ENCODE results near the gene PIGA. TPM values are rescaled to one million over a fixed set of nuclear protein-coding genes. Genes with fewer than 3 reads are reported as not detected.

The PIGA gene
- total and polyA plus RNA-seq, 10 of the 15 experiments (the other 5 are each of a cell fraction or from before 2014, with no cell fraction given): 4.9 to 24.1 (median 11.0) TPM

GRCh38 chrX:15384304-15384703 lies 49.0 kb upstream of the PIGA start, which contains the start of gene VEGFD:
Gene VEGFD (minus strand): TSS chrX:15384413. CDS start chrX:15383946, 467 bp downstream.
- SMC1A ChIA-PET (ENCODE audit: uncharacterized antibody, unreplicated experiment): interaction anchor here (0.6 to 1.9 kb wide), 5 partner anchors 62 to 594 kb away, joined by 3 to 8 read pairs (median 4); no protein-coding TSS in a partner anchor
- TF ChIP-seq MYC (IDR thresholded peaks at IDR 0.05; ENCODE audit: insufficient read depth, insufficient read length, insufficient replicate concordance, low read length, severe bottlenecking) (no peak), SREBF1 (IDR thresholded peaks at IDR 0.05; ENCODE audit: low read length) (no peak), MTA3 (IDR thresholded peaks at IDR 0.05; ENCODE audit: borderline replicate concordance, low read length) (no peak), POU2F2 (IDR thresholded peaks at IDR 0.05; ENCODE audit: borderline replicate concordance, low read depth, low read length) (no peak), MXI1 (IDR thresholded peaks at IDR 0.05; ENCODE audit: low read depth, low read length) (no peak), SUZ12 (IDR thresholded peaks at IDR 0.05; ENCODE audit: unreplicated experiment) (no peak), BCLAF1 (IDR thresholded peaks at IDR 0.05) (no peak), CHD1 (IDR thresholded peaks at IDR 0.05; ENCODE audit: low read depth, low read length) (no peak), SUPT20H (IDR thresholded peaks at IDR 0.05; ENCODE audit: borderline replicate concordance, control insufficient read depth, low read depth, low read length) (no peak)
- TF ChIP-seq, protein P1, sequence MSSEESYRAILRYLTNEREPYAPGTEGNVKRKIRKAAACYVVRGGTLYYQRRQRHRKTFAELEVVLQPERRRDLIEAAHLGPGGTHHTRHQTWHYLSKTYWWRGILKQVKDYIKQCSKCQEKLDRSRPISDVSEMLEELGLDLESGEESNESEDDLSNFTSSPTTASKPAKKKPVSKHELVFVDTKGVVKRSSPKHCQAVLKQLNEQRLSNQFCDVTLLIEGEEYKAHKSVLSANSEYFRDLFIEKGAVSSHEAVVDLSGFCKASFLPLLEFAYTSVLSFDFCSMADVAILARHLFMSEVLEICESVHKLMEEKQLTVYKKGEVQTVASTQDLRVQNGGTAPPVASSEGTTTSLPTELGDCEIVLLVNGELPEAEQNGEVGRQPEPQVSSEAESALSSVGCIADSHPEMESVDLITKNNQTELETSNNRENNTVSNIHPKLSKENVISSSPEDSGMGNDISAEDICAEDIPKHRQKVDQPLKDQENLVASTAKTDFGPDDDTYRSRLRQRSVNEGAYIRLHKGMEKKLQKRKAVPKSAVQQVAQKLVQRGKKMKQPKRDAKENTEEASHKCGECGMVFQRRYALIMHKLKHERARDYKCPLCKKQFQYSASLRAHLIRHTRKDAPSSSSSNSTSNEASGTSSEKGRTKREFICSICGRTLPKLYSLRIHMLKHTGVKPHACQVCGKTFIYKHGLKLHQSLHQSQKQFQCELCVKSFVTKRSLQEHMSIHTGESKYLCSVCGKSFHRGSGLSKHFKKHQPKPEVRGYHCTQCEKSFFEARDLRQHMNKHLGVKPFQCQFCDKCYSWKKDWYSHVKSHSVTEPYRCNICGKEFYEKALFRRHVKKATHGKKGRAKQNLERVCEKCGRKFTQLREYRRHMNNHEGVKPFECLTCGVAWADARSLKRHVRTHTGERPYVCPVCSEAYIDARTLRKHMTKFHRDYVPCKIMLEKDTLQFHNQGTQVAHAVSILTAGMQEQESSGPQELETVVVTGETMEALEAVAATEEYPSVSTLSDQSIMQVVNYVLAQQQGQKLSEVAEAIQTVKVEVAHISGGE (CRISPR knock-in tag; IDR thresholded peaks at IDR 0.05): no peak
- TF ChIP-seq, protein P2, sequence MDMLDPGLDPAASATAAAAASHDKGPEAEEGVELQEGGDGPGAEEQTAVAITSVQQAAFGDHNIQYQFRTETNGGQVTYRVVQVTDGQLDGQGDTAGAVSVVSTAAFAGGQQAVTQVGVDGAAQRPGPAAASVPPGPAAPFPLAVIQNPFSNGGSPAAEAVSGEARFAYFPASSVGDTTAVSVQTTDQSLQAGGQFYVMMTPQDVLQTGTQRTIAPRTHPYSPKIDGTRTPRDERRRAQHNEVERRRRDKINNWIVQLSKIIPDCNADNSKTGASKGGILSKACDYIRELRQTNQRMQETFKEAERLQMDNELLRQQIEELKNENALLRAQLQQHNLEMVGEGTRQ (IDR thresholded peaks at IDR 0.05; ENCODE audit: borderline replicate concordance, low read depth, low read length): no peak
- TF ChIP-seq, protein P3, sequence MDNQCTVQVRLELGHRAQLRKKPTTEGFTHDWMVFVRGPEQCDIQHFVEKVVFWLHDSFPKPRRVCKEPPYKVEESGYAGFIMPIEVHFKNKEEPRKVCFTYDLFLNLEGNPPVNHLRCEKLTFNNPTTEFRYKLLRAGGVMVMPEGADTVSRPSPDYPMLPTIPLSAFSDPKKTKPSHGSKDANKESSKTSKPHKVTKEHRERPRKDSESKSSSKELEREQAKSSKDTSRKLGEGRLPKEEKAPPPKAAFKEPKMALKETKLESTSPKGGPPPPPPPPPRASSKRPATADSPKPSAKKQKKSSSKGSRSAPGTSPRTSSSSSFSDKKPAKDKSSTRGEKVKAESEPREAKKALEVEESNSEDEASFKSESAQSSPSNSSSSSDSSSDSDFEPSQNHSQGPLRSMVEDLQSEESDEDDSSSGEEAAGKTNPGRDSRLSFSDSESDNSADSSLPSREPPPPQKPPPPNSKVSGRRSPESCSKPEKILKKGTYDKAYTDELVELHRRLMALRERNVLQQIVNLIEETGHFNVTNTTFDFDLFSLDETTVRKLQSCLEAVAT (IDR thresholded peaks at IDR 0.05): no peak

More at GRCh38 chrX:15384304-15384703, 49.0 kb upstream of the PIGA start, which contains the start of gene VEGFD:
- Histone ChIP-seq H3K79me2 (ENCODE audit: control insufficient read depth, insufficient read depth, low read length) (no peaks in the 10 kb centered on the region), H3K36me3 (ENCODE audit: control insufficient read depth in 2 of 2, insufficient read depth in 2 of 2, low read length in 1 of 2) (no peaks in the 10 kb centered on the region), H2AFZ (ENCODE audit: control insufficient read depth, low read depth, low read length) (no peak within 1 kb of the TSS), H3K27ac (ENCODE audit: control insufficient read depth, insufficient read depth) (no peak within 1 kb of the TSS), H3K4me1 (ENCODE audit: control insufficient read depth, insufficient read depth, low read length) (no peaks in the 10 kb centered on the region), H3K9ac (ENCODE audit: control insufficient read depth, insufficient read depth, low read length) (no peak within 1 kb of the TSS), H3K27me3 (replicated peaks in 1 of 2; ENCODE audit: control insufficient read depth in 2 of 2, insufficient read depth in 2 of 2, low read length in 1 of 2) (0 out of 4 replicates have a peak, but pooled peaks cover 0 to 2% of the 10 kb centered on the region in 2 experiments), H3K4me2 (ENCODE audit: control insufficient read depth, insufficient read depth) (no peak within 1 kb of the TSS), H3K4me3 (no peak within 1 kb of the TSS), H4K20me1 (ENCODE audit: control insufficient read depth, insufficient read depth) (no peaks in the 10 kb centered on the region), H3K9me3 (replicated peaks; ENCODE audit: control insufficient read depth, insufficient read depth, low read length) (no peaks in the 10 kb centered on the region)
- no peak for ATAC-seq
- in situ Hi-C loops (cut with MboI) (no loop called here), intact Hi-C loops (cut with micrococcal nuclease; ENCODE audit: unreplicated experiment) (no loop called here)
- no peak for DNase-seq (ENCODE audit: low read depth, low spot score)
- no peak for FAIRE-seq
- CTCF ChIA-PET: interaction anchor here (1.1 to 5.6 kb wide), 7 partner anchors 10 to 91 kb away, joined by 3 to 60 read pairs (median 5); no protein-coding TSS in a partner anchor
- 23% methylated on average over 2 of the region's 2 CpGs for WGBS (ENCODE audit: insufficient coverage, insufficient replicate concordance, low lambda C conversion rate, missing lambda C conversion rate)
- POLR2A ChIA-PET: interaction anchor here (0.8 kb wide), 1 partner anchor 46 kb away, joined by 3 read pairs; no protein-coding TSS in a partner anchor
- RAD21 ChIA-PET (ENCODE audit: unreplicated experiment): interaction anchor here (2.1 kb wide), 1 partner anchor 83 kb away, joined by 8 read pairs; no protein-coding TSS in a partner anchor
- no TSS peak for BruUV-seq (replicated peaks)

Measured in GM12878 (cell line).